A549 (cell line): Measurements from ENCODE around the gene KRT23. TPM values are rescaled to one million over a fixed set of nuclear protein-coding genes. Genes with fewer than 3 reads are reported as not detected.
A peak's percentile ranks its signal among the peaks of the same experiment; 100 is the strongest.

Experiments
- ATAC-seq, 2 experiments: fragments of 200-7000 bp in 1 of 2; fragments of >200 bp in 1 of 2; cut with Nextera tagmentation in 1 of 2; cut with Tn5 transposase in 1 of 2; 3 replicates each; pipeline versions ENCODE4 v1.8.0 to v1.9.1; 2018 to 2020; ENCODE audit warnings: mild to moderate bottlenecking in 1 of 2, moderate library complexity in 1 of 2
- CTCF ChIA-PET: fragments of 300-600 bp; sonication (Branson Sonifier 250); formaldehyde crosslinking; extraction: SDS; loops from one replicate; lab custom pipeline; 2021; ENCODE audit warnings: antibody characterized with exemption, inconsistent platforms; lab: Yijun Ruan, JAX
- POLR2A ChIA-PET: fragments of 350-600 bp; formaldehyde crosslinking; extraction: SDS; loops from one replicate; lab custom pipeline; 2021; ENCODE audit warnings: antibody characterized with exemption, inconsistent platforms; lab: Yijun Ruan, JAX
- DNase-seq, 2 experiments: peaks; one replicate each; pipeline versions ENCODE4 v3.0.0 to v3.0.0-alpha.2; 2011 to 2016; ENCODE audit warnings: low read depth in 1 of 2, low spot score in 1 of 2
- FAIRE-seq: peaks from 2 replicates; lab custom pipeline; 2011; peaks lifted over from hg19 to GRCh38; lab: Jason Lieb, UNC
- H3K27ac ChIP-seq, 2 experiments: fragments of >200 bp; sonication (Bioruptor Twin); formaldehyde crosslinking; 3 replicates each; pipeline ENCODE4 v1.5.1; 2016 to 2017
- H3K4me1 ChIP-seq: fragments of >200 bp; sonication (Bioruptor Twin); formaldehyde crosslinking; 3 replicates; pipeline ENCODE4 v1.6.1; 2016
- H3K4me2 ChIP-seq: fragments of >200 bp; sonication (Bioruptor Twin); formaldehyde crosslinking; 3 replicates; pipeline ENCODE4 v1.6.1; 2016
- H3K4me3 ChIP-seq: fragments of >200 bp; sonication (Bioruptor Twin); formaldehyde crosslinking; 3 replicates; pipeline ENCODE4 v1.5.1; 2016
- H3K9me3 ChIP-seq: fragments of >200 bp; sonication (Bioruptor Twin); formaldehyde crosslinking; 3 replicates; pipeline ENCODE4 v1.6.1; 2016
- BCL3 ChIP-seq: fragments of >200 bp; sonication (Bioruptor Twin); formaldehyde crosslinking; IDR thresholded peaks from 3 replicates; pipeline ENCODE4 v1.6.1; 2016
- CBX8 ChIP-seq: fragments of 200-600 bp; sonication (generic); IDR thresholded peaks from 2 replicates; pipeline ENCODE4 v1.6.1; 2016
- CHD2 ChIP-seq: fragments of 150-350 bp; IDR thresholded peaks from 2 replicates; pipeline ENCODE4 v1.6.1; 2014; ENCODE audit warnings: low read length; ENCODE audit not compliant: partially characterized antibody
- CTCF ChIP-seq: fragments of >200 bp; sonication (Bioruptor Twin); formaldehyde crosslinking; IDR thresholded peaks from 3 replicates; pipeline ENCODE4 v1.5.1; 2016
- E2F6 ChIP-seq: IDR thresholded peaks from 2 replicates; pipeline ENCODE4 v1.6.1; 2012; ENCODE audit warnings: low read depth, borderline replicate concordance
- ESRRA ChIP-seq: fragments of 150-350 bp; IDR thresholded peaks from 2 replicates; pipeline ENCODE4 v1.6.1; 2014; ENCODE audit warnings: mild to moderate bottlenecking, low read length, borderline replicate concordance
- HOXA7 ChIP-seq: fragments of 250-450 bp; sonication (Bioruptor Pico); IDR thresholded peaks from 2 replicates; pipeline ENCODE4 v1.5.0; 2020; ENCODE audit warnings: mild to moderate bottlenecking, moderate library complexity
- JUNB ChIP-seq: fragments of >200 bp; sonication (Bioruptor Twin); formaldehyde crosslinking; IDR thresholded peaks from 2 replicates; pipeline ENCODE4 v1.6.1; 2016
- KDM1A ChIP-seq: fragments of 200-600 bp; sonication (generic); IDR thresholded peaks from 2 replicates; pipeline ENCODE4 v1.6.1; 2016; ENCODE audit warnings: low read depth, mild to moderate bottlenecking
- PHF8 ChIP-seq: fragments of 200-600 bp; sonication (generic); IDR thresholded peaks from 2 replicates; pipeline ENCODE4 v1.6.1; 2016; ENCODE audit warnings: low read depth, mild to moderate bottlenecking, antibody characterized with exemption, moderate library complexity, borderline replicate concordance
- RAD21 ChIP-seq, 2 experiments: fragments of >200 bp in 1 of 2; sonication (Bioruptor Twin) in 1 of 2; formaldehyde crosslinking in 1 of 2; IDR thresholded peaks in 1 of 2; conservative IDR thresholded peaks in 1 of 2; 2 replicates in 1 of 2; 3 replicates in 1 of 2; pipeline ENCODE4 v1.6.1; 2012 to 2018; ENCODE audit warnings: inconsistent platforms in 1 of 2
- RARB ChIP-seq: fragments of 250-450 bp; sonication (Bioruptor Pico); IDR thresholded peaks from 2 replicates; pipeline ENCODE4 v1.8.0; 2021; ENCODE audit warnings: mild to moderate bottlenecking, moderate library complexity
- RCOR1 ChIP-seq: fragments of 150-350 bp; IDR thresholded peaks from 2 replicates; pipeline ENCODE4 v1.6.1; 2014; ENCODE audit warnings: antibody characterized with exemption, low read length, low read depth
- TP53 ChIP-seq: fragments of 250-450 bp; sonication (Bioruptor Pico); IDR thresholded peaks from 2 replicates; pipeline ENCODE4 v1.5.0; 2021; ENCODE audit warnings: mild to moderate bottlenecking, moderate library complexity
- ZFP36 ChIP-seq: fragments of 450-650 bp; IDR thresholded peaks from 2 replicates; pipeline ENCODE4 v1.6.1; 2014; ENCODE audit warnings: borderline replicate concordance; ENCODE audit not compliant: partially characterized antibody
- ZNF302 ChIP-seq: fragments of 250-450 bp; sonication (Bioruptor Pico); IDR thresholded peaks from 2 replicates; pipeline ENCODE4 v1.9.0; 2021; ENCODE audit warnings: inconsistent platforms, mild to moderate bottlenecking, moderate library complexity
- ZSCAN20 ChIP-seq: fragments of 250-450 bp; sonication (Bioruptor Pico); IDR thresholded peaks from 2 replicates; pipeline ENCODE4 v1.8.0; 2022; ENCODE audit warnings: mild to moderate bottlenecking, moderate library complexity
- WGBS: methylation state at CpG from one replicate; pipeline ENCODE4 v1.1.6; 2017; ENCODE audit errors: missing lambda C conversion rate; 5-methylcytosine and 5-hydroxymethylcytosine counted together
- polyA plus RNA-seq, 4 experiments: library from polyadenylated mRNA; depleted of rRNA in 3 of 4; stranded (reverse); fragments of >200 nt; fragmentation: RNase III in 1 of 4; extraction: RNeasy Plus Mini Kit Qiagen cat#74134 plus additional on column Dnase treatment in 1 of 4; gene quantifications; 2 replicates in 3 of 4; 3 replicates in 1 of 4; pipeline ENCODE4 v1.2.3, GENCODE V29; 2011 to 2017
- TF ChIP-seq, protein P1 (sequence below): fragments of 250-450 bp; sonication (Bioruptor Pico); IDR thresholded peaks from 2 replicates; pipeline ENCODE4 v1.5.0; 2021; ENCODE audit warnings: mild to moderate bottlenecking, moderate library complexity, borderline replicate concordance
- TF ChIP-seq, protein P2 (sequence below): fragments of >200 bp; sonication (Bioruptor Twin); formaldehyde crosslinking; IDR thresholded peaks from 2 replicates; pipeline ENCODE4 v1.6.1; 2016
- TF ChIP-seq, protein P3 (sequence below): fragments of 200-600 bp; sonication (generic); IDR thresholded peaks from 2 replicates; pipeline ENCODE4 v1.6.1; 2016; ENCODE audit warnings: antibody characterized with exemption, mild to moderate bottlenecking, moderate library complexity

KRT23 gene
- polyA plus RNA-seq, 2 of the 4 experiments (the other 2 are of a cell fraction), result not detected

GRCh38 chr17:40901981-40902474, 35.4 kb downstream of the KRT23 start (continued):
- peak; percentile 73; the same call in 2 of the 3 replicates for TF ChIP-seq BCL3
- TF ChIP-seq, all 56 proteins: peak for 12

GRCh38 chr17:40900809-40901356, 36.6 kb downstream of the KRT23 start:
- FAIRE-seq (peak; percentile 84), DNase-seq (no peak), ATAC-seq (no peak)
- POLR2A ChIA-PET, result no interaction called here
- TF ChIP-seq JUNB (no peak), ZNF302 (no peak), CBX8 (no peak), TP53 (CRISPR knock-in tag) (no peak), KDM1A (no peak), E2F6 (no peak), CTCF (no peak)
- TF ChIP-seq, protein P1, sequence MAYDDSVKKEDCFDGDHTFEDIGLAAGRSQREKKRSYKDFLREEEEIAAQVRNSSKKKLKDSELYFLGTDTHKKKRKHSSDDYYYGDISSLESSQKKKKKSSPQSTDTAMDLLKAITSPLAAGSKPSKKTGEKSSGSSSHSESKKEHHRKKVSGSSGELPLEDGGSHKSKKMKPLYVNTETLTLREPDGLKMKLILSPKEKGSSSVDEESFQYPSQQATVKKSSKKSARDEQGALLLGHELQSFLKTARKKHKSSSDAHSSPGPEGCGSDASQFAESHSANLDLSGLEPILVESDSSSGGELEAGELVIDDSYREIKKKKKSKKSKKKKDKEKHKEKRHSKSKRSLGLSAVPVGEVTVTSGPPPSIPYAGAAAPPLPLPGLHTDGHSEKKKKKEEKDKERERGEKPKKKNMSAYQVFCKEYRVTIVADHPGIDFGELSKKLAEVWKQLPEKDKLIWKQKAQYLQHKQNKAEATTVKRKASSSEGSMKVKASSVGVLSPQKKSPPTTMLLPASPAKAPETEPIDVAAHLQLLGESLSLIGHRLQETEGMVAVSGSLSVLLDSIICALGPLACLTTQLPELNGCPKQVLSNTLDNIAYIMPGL, result no peak
- 84% methylated on average over 5 of the region's 5 CpGs for WGBS
- no peaks in the 10 kb centered on the region for H3K9me3 ChIP-seq
- peak overlapping the region; percentile 85 for H3K4me2 ChIP-seq
- no peak overlapping the region for H3K4me3 ChIP-seq
- peaks cover 38% of the 10 kb centered on the region for H3K4me1 ChIP-seq
- CTCF ChIA-PET, result interaction anchor here (0.8 to 6.6 kb wide), 17 partner anchors 9 to 769 kb away, joined by 3 to 94 read pairs (median 4); partner anchors contain the start of gene KRT20
- H3K27ac ChIP-seq, result peak overlapping the region; percentile 91 to 93

DNA sequence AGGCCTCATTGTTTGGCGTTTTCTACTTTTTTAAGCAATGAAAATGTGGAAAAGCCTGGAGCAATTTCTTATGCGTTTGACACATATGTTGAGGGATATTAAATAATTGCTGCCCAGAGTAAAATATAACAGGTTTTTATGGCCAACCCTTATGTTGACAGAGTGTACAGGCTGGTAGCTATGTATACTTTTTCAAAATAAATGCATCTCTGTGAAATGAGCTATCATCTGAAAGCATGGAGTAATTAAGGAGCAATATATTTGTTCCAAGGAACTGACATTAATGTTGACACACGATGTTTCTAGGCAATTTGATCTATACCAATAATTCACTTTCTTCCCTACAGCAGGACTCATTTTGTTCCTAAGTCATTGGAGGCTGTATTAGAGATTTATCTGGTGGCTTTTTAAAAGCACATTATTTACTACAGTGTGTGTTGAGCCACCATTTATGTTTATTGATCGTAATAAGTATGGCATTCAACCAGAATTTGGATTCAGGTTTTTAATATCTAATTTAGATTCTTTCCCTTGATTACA, 40.5 kb downstream of the KRT23 start:
- no peak for ATAC-seq
- H3K9me3 ChIP-seq, result no peaks in the 10 kb centered on the region
- no peak overlapping the region for H3K4me2 ChIP-seq
- H3K27ac ChIP-seq, result no peak overlapping the region; a peak in 1 of 6 replicates
- ChIA-PET POLR2A (no interaction called here), CTCF (interaction anchor here (1.2 to 4.4 kb wide), 6 partner anchors 11 to 652 kb away, joined by 3 to 27 read pairs (median 4); partner anchors contain the start of gene KRT20)
- DNase-seq, result no peak
- WGBS, result 85% methylated on average over 4 of the region's 4 CpGs
- peaks cover 25% of the 10 kb centered on the region for H3K4me1 ChIP-seq
- no peak overlapping the region for H3K4me3 ChIP-seq
- no peak for FAIRE-seq
- TF ChIP-seq RAD21 (conservative IDR thresholded peaks at IDR 0.05 in 1 of 2, IDR thresholded peaks at IDR 0.05 in 1 of 2), result no peak
- no peak for TF ChIP-seq HOXA7 (CRISPR knock-in tag)
- TF ChIP-seq KDM1A, result no peak
- TF ChIP-seq, protein P2, sequence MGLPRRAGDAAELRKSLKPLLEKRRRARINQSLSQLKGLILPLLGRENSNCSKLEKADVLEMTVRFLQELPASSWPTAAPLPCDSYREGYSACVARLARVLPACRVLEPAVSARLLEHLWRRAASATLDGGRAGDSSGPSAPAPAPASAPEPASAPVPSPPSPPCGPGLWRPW, result no peak
- TF ChIP-seq ZFP36, result no peak
- no peak for TF ChIP-seq E2F6
- TF ChIP-seq PHF8, result no peak
- TF ChIP-seq, protein P3, sequence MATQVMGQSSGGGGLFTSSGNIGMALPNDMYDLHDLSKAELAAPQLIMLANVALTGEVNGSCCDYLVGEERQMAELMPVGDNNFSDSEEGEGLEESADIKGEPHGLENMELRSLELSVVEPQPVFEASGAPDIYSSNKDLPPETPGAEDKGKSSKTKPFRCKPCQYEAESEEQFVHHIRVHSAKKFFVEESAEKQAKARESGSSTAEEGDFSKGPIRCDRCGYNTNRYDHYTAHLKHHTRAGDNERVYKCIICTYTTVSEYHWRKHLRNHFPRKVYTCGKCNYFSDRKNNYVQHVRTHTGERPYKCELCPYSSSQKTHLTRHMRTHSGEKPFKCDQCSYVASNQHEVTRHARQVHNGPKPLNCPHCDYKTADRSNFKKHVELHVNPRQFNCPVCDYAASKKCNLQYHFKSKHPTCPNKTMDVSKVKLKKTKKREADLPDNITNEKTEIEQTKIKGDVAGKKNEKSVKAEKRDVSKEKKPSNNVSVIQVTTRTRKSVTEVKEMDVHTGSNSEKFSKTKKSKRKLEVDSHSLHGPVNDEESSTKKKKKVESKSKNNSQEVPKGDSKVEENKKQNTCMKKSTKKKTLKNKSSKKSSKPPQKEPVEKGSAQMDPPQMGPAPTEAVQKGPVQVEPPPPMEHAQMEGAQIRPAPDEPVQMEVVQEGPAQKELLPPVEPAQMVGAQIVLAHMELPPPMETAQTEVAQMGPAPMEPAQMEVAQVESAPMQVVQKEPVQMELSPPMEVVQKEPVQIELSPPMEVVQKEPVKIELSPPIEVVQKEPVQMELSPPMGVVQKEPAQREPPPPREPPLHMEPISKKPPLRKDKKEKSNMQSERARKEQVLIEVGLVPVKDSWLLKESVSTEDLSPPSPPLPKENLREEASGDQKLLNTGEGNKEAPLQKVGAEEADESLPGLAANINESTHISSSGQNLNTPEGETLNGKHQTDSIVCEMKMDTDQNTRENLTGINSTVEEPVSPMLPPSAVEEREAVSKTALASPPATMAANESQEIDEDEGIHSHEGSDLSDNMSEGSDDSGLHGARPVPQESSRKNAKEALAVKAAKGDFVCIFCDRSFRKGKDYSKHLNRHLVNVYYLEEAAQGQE, result no peak
- no peak for TF ChIP-seq BCL3
- no peak for TF ChIP-seq RARB (CRISPR knock-in tag)
- TF ChIP-seq ZSCAN20 (CRISPR knock-in tag), result no peak
- no peak for TF ChIP-seq CHD2
- no peak for TF ChIP-seq RCOR1
- no peak for TF ChIP-seq ESRRA
